ENCODE measurements around the gene ZNF646.

DNA sequence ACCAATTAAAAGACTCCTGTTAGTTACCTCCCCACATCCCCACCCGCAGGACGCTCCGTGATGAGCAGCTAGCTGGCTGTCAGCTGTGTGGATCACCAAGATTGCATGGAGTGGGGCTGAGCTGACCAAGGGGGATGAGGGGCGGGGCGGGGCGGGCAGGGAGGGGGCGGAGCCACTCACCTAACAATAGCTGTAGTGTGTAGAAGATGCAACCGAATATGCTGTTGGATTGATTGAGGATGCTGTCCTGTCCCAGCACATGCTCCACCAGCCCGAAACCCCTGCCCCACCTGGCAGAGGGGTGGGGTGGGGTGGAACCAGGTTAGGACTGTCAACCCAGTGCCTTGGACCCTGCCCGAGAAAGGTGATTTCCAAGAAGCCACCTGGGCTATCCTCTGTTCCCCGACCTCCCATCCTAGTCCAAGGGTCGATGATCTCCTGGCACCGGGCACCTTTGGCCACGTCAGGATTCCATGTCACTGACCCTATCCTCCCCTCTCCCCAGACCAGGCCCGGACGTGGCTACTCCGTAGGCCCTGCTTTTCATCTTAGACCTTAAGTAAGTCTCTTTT is 19.0 kb downstream of the ZNF646 start:
- TF ChIP-seq, protein P1, sequence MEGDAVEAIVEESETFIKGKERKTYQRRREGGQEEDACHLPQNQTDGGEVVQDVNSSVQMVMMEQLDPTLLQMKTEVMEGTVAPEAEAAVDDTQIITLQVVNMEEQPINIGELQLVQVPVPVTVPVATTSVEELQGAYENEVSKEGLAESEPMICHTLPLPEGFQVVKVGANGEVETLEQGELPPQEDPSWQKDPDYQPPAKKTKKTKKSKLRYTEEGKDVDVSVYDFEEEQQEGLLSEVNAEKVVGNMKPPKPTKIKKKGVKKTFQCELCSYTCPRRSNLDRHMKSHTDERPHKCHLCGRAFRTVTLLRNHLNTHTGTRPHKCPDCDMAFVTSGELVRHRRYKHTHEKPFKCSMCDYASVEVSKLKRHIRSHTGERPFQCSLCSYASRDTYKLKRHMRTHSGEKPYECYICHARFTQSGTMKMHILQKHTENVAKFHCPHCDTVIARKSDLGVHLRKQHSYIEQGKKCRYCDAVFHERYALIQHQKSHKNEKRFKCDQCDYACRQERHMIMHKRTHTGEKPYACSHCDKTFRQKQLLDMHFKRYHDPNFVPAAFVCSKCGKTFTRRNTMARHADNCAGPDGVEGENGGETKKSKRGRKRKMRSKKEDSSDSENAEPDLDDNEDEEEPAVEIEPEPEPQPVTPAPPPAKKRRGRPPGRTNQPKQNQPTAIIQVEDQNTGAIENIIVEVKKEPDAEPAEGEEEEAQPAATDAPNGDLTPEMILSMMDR (IDR thresholded peaks at IDR 0.05; ENCODE audit: insufficient read depth, low read length, poor library complexity, severe bottlenecking): no peak
- TF ChIP-seq EZH2phosphoT487 (conservative IDR thresholded peaks at IDR 0.05; ENCODE audit: low read length): no peak

All from SU-DHL-6 (cell line).